ENCODE measurements around the gene INPP5D. TPM values are rescaled to one million over a fixed set of nuclear protein-coding genes. Genes with fewer than 3 reads are reported as not detected.

Gene INPP5D
- total RNA-seq, 1 donor from 2014 or later, result 58.5 TPM

- H3K36me3 Mint-ChIP-seq (ENCODE audit: low read depth), result no peaks in the 10 kb centered on the region
- no peak for DNase-seq (ENCODE audit: low spot score)
- H3K4me1 Mint-ChIP-seq (ENCODE audit: low read depth), result no peaks in the 10 kb centered on the region
- H3K4me3 Mint-ChIP-seq (ENCODE audit: low read depth), result no peak overlapping the region
- intact Hi-C loops (cut with micrococcal nuclease), result no loop called here
- H3K27ac Mint-ChIP-seq, result no peak overlapping the region
- H3K27me3 Mint-ChIP-seq (ENCODE audit: low read depth), result peaks cover 2% of the 10 kb centered on the region
- H3K9me3 Mint-ChIP-seq, result peaks cover 3% of the 10 kb centered on the region
Observed at GRCh38 chr2:233022561-233022960, 37.6 kb upstream of the INPP5D start.

GRCh38 chr2:233023007-233023760, 37.0 kb upstream of the INPP5D start:
- intact Hi-C loops (cut with micrococcal nuclease), result no loop called here
- Mint-ChIP-seq H3K27ac (no peak overlapping the region), H3K36me3 (ENCODE audit: low read depth) (no peaks in the 10 kb centered on the region), H3K9me3 (peaks cover 3% of the 10 kb centered on the region), H3K4me1 (ENCODE audit: low read depth) (no peaks in the 10 kb centered on the region), H3K4me3 (ENCODE audit: low read depth) (no peak overlapping the region), H3K27me3 (ENCODE audit: low read depth) (peaks cover 1% of the 10 kb centered on the region)
- DNase-seq (ENCODE audit: low spot score), result no peak

GRCh38 chr2:233023761-233024410, 36.3 kb upstream of the INPP5D start:
- no peak for DNase-seq (ENCODE audit: low spot score)
- no peaks in the 10 kb centered on the region for H3K4me1 Mint-ChIP-seq (ENCODE audit: low read depth)

GRCh38 chr2:233025706-233026105, 34.4 kb upstream of the INPP5D start:
- Mint-ChIP-seq H3K9me3 (no peaks in the 10 kb centered on the region), H3K4me1 (ENCODE audit: low read depth) (no peaks in the 10 kb centered on the region), H3K27ac (no peak overlapping the region), H3K27me3 (ENCODE audit: low read depth) (no peaks in the 10 kb centered on the region), H3K4me3 (ENCODE audit: low read depth) (no peak overlapping the region), H3K36me3 (ENCODE audit: low read depth) (no peaks in the 10 kb centered on the region)
- intact Hi-C loops (cut with micrococcal nuclease), result no loop called here
- no peak for DNase-seq (ENCODE audit: low spot score)

More at GRCh38 chr2:233023761-233024410, 36.3 kb upstream of the INPP5D start:
- Mint-ChIP-seq H3K27me3 (ENCODE audit: low read depth) (no peaks in the 10 kb centered on the region), H3K4me3 (ENCODE audit: low read depth) (no peak overlapping the region), H3K36me3 (ENCODE audit: low read depth) (no peaks in the 10 kb centered on the region), H3K9me3 (peaks cover 3% of the 10 kb centered on the region), H3K27ac (no peak overlapping the region)
- intact Hi-C loops (cut with micrococcal nuclease), result no loop called here

- Mint-ChIP-seq H3K9me3 (no peaks in the 10 kb centered on the region), H3K4me3 (ENCODE audit: low read depth) (no peak overlapping the region), H3K27me3 (ENCODE audit: low read depth) (no peaks in the 10 kb centered on the region), H3K27ac (no peak overlapping the region), H3K4me1 (ENCODE audit: low read depth) (no peaks in the 10 kb centered on the region), H3K36me3 (ENCODE audit: low read depth) (no peaks in the 10 kb centered on the region)
- DNase-seq (ENCODE audit: low spot score), result no peak
- intact Hi-C loops (cut with micrococcal nuclease), result no loop called here
Observed at GRCh38 chr2:233026198-233026813, 33.8 kb upstream of the INPP5D start.

GRCh38 chr2:233029321-233029720, 30.8 kb upstream of the INPP5D start:
- Mint-ChIP-seq H3K4me1 (ENCODE audit: low read depth) (no peaks in the 10 kb centered on the region), H3K27me3 (ENCODE audit: low read depth) (no peaks in the 10 kb centered on the region), H3K27ac (no peak overlapping the region), H3K36me3 (ENCODE audit: low read depth) (no peaks in the 10 kb centered on the region), H3K4me3 (ENCODE audit: low read depth) (no peak overlapping the region), H3K9me3 (no peaks in the 10 kb centered on the region)
- no peak for DNase-seq (ENCODE audit: low spot score)
- intact Hi-C loops (cut with micrococcal nuclease), result no loop called here

- Mint-ChIP-seq H3K9me3 (no peaks in the 10 kb centered on the region), H3K36me3 (ENCODE audit: low read depth) (no peaks in the 10 kb centered on the region), H3K27ac (no peak overlapping the region), H3K27me3 (ENCODE audit: low read depth) (no peaks in the 10 kb centered on the region), H3K4me1 (ENCODE audit: low read depth) (no peaks in the 10 kb centered on the region), H3K4me3 (ENCODE audit: low read depth) (no peak overlapping the region)
- no peak for DNase-seq (ENCODE audit: low spot score)
- intact Hi-C loops (cut with micrococcal nuclease), result no loop called here
Observed at GRCh38 chr2:233031556-233032500, 28.3 kb upstream of the INPP5D start.

- intact Hi-C loops (cut with micrococcal nuclease), result no loop called here
Observed at GRCh38 chr2:233032551-233033320, 27.4 kb upstream of the INPP5D start, which contains the start of gene NEU2. NEU2 (plus strand) TSS chr2:233032672; CDS start chr2:233032672, 0 bp downstream.

GRCh38 chr2:233033672-233034071, 26.5 kb upstream of the INPP5D start:
- DNase-seq (ENCODE audit: low spot score), result no peak
- Mint-ChIP-seq H3K27me3 (ENCODE audit: low read depth) (no peaks in the 10 kb centered on the region), H3K4me3 (ENCODE audit: low read depth) (no peak overlapping the region), H3K27ac (no peak overlapping the region), H3K36me3 (ENCODE audit: low read depth) (no peaks in the 10 kb centered on the region), H3K9me3 (no peaks in the 10 kb centered on the region), H3K4me1 (ENCODE audit: low read depth) (no peaks in the 10 kb centered on the region)
- intact Hi-C loops (cut with micrococcal nuclease), result no loop called here

More at GRCh38 chr2:233032551-233033320, 27.4 kb upstream of the INPP5D start, which contains the start of gene NEU2:
- H3K27me3 Mint-ChIP-seq (ENCODE audit: low read depth), result no peaks in the 10 kb centered on the region
- DNase-seq (ENCODE audit: low spot score), result no peak
- H3K9me3 Mint-ChIP-seq, result no peaks in the 10 kb centered on the region
- H3K4me3 Mint-ChIP-seq (ENCODE audit: low read depth), result no peak within 1 kb of the TSS
- H3K36me3 Mint-ChIP-seq (ENCODE audit: low read depth), result no peaks in the 10 kb centered on the region
- no peaks in the 10 kb centered on the region for H3K4me1 Mint-ChIP-seq (ENCODE audit: low read depth)
- no peak within 1 kb of the TSS for H3K27ac Mint-ChIP-seq

- Mint-ChIP-seq H3K36me3 (ENCODE audit: low read depth) (no peaks in the 10 kb centered on the region), H3K27me3 (ENCODE audit: low read depth) (no peaks in the 10 kb centered on the region), H3K27ac (no peak overlapping the region), H3K4me1 (ENCODE audit: low read depth) (no peaks in the 10 kb centered on the region), H3K4me3 (ENCODE audit: low read depth) (no peak overlapping the region), H3K9me3 (no peaks in the 10 kb centered on the region)
- no peak for DNase-seq (ENCODE audit: low spot score)
- intact Hi-C loops (cut with micrococcal nuclease), result no loop called here
Observed at GRCh38 chr2:233034091-233034882, 25.9 kb upstream of the INPP5D start.

GRCh38 chr2:233035426-233036161, 24.5 kb upstream of the INPP5D start:
- peaks cover 2% of the 10 kb centered on the region for H3K27me3 Mint-ChIP-seq (ENCODE audit: low read depth)
- H3K27ac Mint-ChIP-seq, result no peak overlapping the region
- DNase-seq (ENCODE audit: low spot score), result no peak
- H3K9me3 Mint-ChIP-seq, result no peaks in the 10 kb centered on the region
- no peaks in the 10 kb centered on the region for H3K36me3 Mint-ChIP-seq (ENCODE audit: low read depth)
- no peaks in the 10 kb centered on the region for H3K4me1 Mint-ChIP-seq (ENCODE audit: low read depth)
- intact Hi-C loops (cut with micrococcal nuclease), result no loop called here
- H3K4me3 Mint-ChIP-seq (ENCODE audit: low read depth), result no peak overlapping the region

All from activated T-helper 2 cell treated with anti-CD3 and anti-CD28 coated beads, Interferon-gamma antibody, Interleukin-2, Interleukin-4, amounts not matched to agents 10 μg/mL and 5 μg/mL and 100 μg/mL, durations not matched to agents 14 hours and 24 hours and 36 hours (primary cell).